Measurements from ENCODE around the gene OXNAD1.

Gene OXNAD1

GRCh38 chr3:16329036-16329825 lies 64.2 kb downstream of the OXNAD1 start:
- DNase-seq (ENCODE audit: low read depth in 2 of 2) = no peak

DNA sequence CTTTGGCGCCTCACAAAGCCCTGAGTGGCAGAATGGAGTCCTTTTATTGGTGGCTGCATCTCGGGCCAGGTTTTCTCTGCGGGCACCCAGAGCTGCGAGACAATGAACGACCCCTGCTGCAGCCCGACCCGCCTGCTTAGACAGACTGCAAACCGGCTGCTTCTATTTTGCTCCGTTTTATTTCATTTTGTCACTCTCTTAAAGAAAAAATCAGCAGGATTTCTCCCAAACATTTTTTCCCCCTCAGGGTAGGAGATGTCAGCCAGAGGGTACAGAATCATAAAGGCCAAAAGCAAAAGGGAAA lies 64.8 kb downstream of the OXNAD1 start:
- DNase-seq (ENCODE audit: low read depth in 2 of 2) = no peak

DNA sequence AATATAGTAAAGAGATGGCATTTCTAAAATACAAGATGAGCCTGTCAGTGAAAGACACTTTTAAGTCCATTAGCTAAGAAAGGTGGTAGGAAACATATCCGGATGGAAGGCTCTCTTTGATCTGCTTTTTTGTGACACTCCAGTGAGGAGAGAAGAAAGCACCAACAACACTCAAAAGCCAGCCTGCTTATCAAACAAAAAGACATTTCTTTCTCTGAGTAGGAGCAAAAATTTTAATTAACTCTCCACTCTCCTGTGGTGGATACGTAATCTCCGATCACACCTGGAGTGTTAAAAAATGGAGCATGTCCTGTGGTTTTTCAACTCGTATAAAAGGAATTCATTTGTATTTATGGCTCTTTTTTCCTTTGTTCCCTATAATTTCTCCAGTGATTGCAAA lies 65.3 kb downstream of the OXNAD1 start:
- DNase-seq (ENCODE audit: low read depth in 2 of 2) = no peak

DNA sequence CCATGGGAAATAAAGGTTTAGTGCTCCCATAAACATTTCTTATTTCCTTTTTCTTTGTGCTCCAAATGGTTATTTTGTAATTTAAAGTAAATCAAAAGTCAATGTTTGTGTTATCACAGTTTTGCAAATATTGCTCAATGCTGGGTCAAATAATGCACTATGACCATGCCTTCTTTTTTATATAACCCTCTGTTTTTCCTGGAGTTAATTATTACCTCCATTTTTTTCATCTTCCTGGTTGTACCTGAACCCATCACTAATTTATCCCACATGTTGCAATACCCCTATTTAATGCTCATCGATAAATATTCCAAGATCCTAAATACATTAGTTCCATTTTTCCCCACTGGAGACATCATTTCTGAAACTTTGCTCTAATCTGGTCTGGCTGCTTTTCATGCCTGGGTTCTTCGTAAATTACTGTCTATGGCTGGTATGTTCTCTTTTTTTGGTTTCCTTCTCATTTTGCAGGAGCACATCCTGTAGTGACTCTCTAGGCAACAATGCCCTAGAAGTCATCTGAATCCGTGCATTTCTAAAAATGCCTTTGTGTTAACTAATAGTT lies 66.4 kb downstream of the OXNAD1 start:
- no peak for DNase-seq (ENCODE audit: low read depth in 2 of 2)

DNA sequence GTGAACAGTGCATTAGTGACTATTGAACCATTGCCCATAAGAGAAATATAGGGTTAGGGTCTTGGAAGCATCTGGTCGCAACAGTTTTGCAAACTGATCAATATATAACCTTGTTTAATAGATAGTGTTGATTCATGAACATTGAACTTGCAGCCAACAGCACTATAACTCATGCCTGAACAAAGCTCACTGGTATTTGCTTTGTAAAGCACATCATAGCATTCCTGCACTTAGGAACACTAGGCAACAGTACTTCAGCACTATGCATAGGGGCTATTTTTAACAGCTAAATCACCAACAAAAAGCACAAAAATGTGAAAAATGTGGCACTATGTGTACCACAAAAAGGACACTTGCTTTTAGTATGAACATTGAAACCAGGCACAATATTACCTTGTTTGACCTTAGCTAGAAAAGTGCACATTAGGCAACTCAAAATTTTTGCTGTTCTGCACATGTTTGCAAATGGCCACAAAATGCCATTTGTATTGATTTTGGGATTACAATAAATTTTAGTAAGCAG lies 68.0 kb downstream of the OXNAD1 start:
- DNase-seq (ENCODE audit: low read depth in 2 of 2) = no peak

DNA sequence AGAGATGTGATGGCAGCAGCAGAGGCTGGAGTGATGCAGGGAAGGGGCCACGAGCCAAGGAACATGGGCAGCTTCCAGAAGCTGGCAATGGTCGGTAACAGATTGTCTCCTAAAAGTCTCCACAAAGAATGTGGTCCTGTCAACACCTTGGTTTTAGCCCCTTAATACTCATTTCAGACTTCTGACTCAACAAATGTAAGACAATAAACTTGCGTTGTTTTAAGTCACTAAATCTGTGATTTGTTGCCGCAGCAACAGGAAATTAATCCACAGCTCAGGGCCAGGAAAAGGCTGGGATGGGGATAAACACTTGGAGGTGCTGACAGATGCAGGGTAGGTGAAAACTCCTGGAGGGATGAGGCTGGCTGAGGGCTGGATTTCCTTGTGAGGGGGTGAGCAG lies 69.9 kb downstream of the OXNAD1 start:
- no peak for DNase-seq (ENCODE audit: low read depth in 2 of 2)

DNA sequence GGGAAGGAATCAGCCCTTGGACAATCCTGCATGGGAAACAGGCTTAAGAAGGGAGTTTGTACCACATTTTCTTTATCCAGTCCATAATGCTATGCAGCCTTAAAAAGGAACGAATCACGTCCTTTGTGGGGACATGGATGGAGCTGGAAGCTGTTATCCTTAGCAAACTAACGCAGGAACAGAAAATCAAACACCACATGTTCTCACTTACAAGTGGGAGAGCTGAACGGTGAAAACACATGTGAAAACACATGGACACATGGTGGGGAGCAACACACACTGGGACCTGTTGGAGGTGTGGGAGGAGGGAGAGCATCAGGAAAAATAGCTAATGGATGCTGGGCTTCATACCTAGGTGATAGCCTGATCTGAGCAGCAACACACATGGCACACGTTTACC lies 70.3 kb downstream of the OXNAD1 start:
- DNase-seq (ENCODE audit: low read depth in 2 of 2) = no peak

- DNase-seq (ENCODE audit: low read depth in 2 of 2) = no peak
These were observed 71.0 kb downstream of the OXNAD1 start for GRCh38 chr3:16335772-16336645.

DNA sequence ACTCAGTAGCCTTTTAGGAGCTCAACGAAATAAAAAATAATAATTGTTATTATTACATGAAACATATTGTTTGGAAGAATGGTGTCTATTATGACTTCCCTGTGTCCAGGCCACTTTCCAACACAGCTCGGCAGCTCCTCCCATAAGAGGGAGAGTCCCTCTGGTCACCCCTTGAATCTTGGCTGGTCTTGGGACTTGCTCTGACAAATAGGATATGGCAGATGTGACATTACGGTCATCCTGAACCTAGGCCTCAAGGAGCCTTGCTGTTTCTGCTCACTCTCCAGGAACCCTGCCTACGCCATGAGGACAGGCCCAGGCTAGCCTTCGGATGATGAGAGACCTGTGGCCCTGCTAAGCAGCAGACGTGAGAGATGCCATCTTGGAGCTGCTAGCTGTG lies 71.8 kb downstream of the OXNAD1 start:
- no peak for DNase-seq (ENCODE audit: low read depth in 2 of 2)

DNA sequence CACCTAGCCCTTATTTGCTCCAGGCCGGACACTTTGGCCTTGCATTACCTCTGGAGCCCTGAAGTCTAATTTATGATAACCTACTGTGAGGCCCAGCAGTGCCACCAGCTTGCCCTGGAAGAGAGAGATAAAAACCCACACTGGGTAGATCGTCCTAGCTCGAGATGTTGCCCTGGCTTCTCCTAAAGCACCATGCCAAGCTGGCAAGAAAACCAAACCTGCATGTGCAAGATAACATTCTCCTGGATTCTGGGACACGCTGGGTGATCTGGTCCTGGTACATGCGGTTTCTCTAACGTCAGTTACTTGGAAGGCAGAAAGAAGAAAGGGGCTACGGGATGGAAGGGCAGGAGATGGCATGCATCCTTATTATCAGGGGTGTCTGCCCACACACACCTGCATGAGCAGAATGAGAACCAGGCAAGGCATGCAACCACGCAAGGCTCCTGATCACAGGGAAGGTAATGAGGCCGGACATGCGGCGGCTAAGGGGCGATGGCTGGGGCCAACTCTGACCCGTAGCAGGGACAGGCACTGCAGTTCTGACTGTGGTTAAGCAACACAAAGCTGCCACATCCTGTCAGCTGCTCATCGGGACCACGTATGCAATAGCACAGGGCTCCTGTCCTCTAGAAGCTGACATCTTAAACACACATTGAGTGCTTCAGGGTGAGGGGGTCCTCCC lies 73.0 kb downstream of the OXNAD1 start:
- no peak for DNase-seq (ENCODE audit: low read depth in 2 of 2)

DNA sequence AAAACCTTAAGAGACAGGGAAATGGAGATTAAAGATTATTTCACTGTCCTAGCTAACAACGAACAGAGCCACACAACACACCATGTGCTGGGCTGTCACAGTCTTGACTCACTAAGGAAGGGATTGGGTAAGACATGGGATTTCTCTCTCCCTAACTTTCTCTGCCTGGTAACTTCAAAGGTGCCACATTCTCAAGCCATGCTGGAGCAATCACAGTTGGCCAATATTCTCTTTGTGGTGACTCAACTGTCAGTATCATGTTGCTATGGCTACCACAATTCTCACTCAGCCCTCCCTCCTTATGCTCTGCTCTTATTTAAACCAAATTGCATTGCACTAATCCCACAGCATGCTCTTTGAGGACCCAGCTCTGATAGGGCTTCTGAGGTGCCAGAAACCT lies 74.0 kb downstream of the OXNAD1 start:
- DNase-seq (ENCODE audit: low read depth in 2 of 2) = no peak

DNA sequence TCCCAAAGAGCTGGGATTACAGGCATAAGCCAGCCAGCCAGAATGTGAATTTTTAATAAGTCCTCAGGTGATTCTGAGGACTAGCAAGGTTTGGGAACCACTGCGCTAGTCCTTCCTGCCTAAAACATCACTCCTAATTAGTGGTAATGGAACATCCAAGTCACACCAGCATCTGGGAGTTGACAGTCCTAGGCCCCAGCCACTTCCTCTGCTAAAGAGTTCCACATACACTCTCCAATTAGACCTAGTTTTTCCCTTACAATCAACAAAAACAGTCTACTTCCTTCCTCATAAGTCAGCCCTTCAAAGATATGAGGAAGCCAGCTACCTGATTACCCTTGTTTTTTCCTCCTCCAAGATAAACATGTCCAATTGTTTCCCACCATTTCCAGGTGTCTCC lies 78.1 kb downstream of the OXNAD1 start:
- DNase-seq (ENCODE audit: low read depth in 2 of 2) = no peak

GRCh38 chr3:16346413-16347081 lies 81.5 kb downstream of the OXNAD1 start:
- no peak for DNase-seq (ENCODE audit: low read depth in 2 of 2)

- no peak for DNase-seq (ENCODE audit: low read depth in 2 of 2)
These were observed 82.5 kb downstream of the OXNAD1 start for GRCh38 chr3:16347548-16347947.

GRCh38 chr3:16349986-16350596 lies 85.1 kb downstream of the OXNAD1 start:
- DNase-seq (ENCODE audit: low read depth in 2 of 2) = no peak

DNA sequence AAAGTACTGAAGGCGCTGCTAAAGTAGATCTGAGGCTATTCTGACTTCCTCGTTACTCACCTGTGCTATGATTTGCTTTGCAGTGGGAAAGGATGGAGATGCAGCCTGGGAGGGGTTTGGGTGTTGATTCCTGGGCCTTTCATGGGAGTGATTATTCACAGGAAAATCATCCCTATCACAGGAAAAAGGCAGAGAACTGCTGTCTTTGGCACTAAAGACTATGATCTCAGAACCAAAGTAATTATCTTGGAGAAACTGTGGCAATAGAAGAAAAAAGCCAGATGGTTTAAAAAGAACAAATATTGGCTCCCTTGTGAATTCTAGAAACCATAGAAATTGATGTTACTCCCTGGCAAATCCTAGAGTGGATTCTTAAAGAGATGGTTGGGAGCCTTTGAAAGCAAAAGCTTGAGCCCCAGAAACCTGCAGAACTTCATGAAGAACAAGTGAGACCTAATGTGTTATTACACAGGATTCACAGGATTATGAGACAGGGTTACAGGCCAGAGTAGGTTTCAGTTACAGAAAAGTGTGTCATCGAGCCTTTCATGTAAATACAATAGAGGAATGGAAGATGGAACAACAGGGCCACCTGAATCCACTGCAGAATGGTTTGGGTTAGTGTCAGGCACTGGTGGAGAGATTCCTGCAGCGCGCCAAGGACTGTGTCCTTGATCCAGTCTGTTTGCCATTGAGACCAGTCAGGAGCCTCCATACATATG lies 85.7 kb downstream of the OXNAD1 start:
- DNase-seq (ENCODE audit: low read depth in 2 of 2) = no peak

GRCh38 chr3:16352428-16352827 lies 87.4 kb downstream of the OXNAD1 start:
- DNase-seq (ENCODE audit: low read depth in 2 of 2) = no peak

GRCh38 chr3:16354291-16354690 lies 89.3 kb downstream of the OXNAD1 start:
- no peak for DNase-seq (ENCODE audit: low read depth in 2 of 2)

All from stimulated activated CD4-positive, alpha-beta T cell treated with anti-CD3 and anti-CD28 coated beads, Interleukin-1b, Interleukin-23, amount 100 ng/mL, for 4 hours (primary cell).